Fibroblast of skin of back (primary cell): ENCODE measurements around the gene CFL2.
"Not testable (repeated sequence)": the region's sequence is repeated elsewhere in the genome, so short reads cannot be mapped to it uniquely, and the experiment has no call there.

Experiments used
- DNase-seq: peaks from one replicate; pipeline ENCODE4 v3.0.0-alpha.2; 2013

Gene CFL2

DNA sequence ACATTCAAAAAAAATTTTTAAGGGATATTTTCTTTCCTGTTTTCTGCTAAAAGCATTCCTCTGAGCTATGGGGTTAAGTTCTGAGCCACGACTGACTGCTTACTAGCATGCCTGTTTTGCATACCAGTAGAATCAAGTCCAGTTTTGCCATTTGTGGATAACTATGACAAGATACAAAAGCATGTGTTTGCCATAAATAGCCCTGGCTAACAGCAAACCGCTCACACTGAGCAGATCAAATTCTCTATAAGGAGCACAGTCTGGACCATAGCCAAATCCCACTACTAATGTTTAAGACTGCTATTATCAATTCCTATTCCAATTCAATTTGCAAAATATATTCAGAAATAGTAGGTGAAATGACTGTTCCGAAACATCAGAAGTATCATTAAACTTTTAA lies 3.2 kb downstream of the CFL2 start:
- peak; percentile 96 for DNase-seq

- peak; percentile 67 for DNase-seq
Observed at GRCh38 chr14:34710744-34711143, 3.6 kb downstream of the CFL2 start.

DNA sequence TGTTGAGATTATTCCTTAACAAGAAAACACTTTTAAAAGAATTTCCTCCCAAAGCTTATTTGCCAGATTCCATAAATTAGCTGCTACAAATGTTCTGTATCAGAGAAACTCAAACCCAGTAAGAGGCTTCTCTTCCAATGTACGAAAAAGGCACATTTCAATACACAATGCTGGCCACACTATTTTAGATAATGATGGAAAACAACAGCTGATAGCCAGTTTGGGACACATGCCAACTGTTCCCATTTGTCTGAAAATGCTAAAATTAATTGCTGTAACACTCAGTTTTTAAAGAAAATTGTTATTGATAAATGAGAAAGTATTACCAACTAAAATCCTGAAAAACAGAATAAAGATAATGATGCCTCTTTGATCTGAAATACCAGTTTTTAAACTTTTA lies 4.4 kb downstream of the CFL2 start:
- no peak for DNase-seq

- no peak for DNase-seq
Observed at GRCh38 chr14:34707722-34708121, 6.7 kb downstream of the CFL2 start.

- no peak for DNase-seq
Observed at GRCh38 chr14:34701808-34702207, 12.6 kb downstream of the CFL2 start.

- no peak for DNase-seq
Observed at GRCh38 chr14:34700622-34701130, 13.7 kb downstream of the CFL2 start.

- DNase-seq: peak; percentile 86
Observed at GRCh38 chr14:34699873-34700621, 14.3 kb downstream of the CFL2 start.

GRCh38 chr14:34694216-34694615 lies 20.2 kb downstream of the CFL2 start:
- DNase-seq: not testable (repeated sequence)

DNA sequence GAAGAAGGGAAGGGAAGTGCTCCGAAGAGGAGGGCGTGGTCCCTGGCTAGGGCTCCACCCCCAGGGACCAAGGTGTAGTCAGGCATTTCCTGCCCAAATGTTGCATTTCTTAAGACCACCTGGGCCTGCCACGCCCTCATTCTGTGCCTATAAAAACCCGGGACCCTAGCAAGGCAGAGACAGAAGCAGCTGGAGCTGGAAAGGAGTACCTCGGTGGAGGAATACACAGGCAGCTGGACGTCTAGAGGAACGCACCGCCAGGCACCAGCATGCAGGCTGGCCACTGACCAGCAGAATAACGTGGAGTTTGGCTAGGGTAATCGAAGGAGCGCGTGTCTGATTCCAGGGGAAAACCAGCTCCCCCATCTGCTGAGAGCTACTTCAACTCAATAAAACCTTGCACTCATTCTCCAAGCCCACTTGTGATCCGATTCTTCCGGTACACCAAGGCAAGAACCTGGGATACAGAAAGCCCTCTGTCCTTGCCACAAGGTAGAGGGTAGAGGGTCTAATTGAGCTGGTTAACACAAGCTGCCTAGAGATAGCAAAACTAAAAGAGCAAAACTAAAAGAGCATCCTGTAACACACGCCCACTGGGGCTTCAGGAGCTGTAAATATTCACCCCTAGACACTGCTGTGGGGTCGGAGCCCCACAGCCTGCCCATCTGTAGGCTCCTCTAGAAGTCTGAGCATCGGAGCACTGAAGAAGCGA lies 21.0 kb downstream of the CFL2 start:
- DNase-seq: no peak

GRCh38 chr14:34692898-34693227 lies 21.5 kb downstream of the CFL2 start:
- no peak for DNase-seq

- no peak for DNase-seq
Observed at GRCh38 chr14:34692348-34692747, 22.0 kb downstream of the CFL2 start.

DNA sequence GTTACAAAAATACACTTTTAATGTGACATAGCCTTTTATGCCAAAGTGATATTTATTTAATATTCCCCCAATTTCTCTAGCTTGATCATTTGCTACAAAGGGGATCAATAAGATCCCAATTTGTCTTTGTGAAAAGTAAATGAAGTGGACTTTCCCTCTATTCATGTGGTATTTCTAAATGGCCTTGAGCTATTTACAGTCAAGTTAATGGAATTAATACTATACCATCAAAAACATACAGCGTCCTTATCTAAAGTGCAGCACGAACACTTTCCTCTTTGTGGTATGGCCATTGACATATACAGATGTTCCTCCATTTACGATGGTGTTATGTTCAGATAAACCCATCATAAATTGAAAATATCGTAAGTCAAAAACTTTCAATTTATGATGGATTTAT lies 23.2 kb downstream of the CFL2 start:
- DNase-seq: no peak

- no peak for DNase-seq
Observed at GRCh38 chr14:34688470-34689206, 25.8 kb downstream of the CFL2 start.

DNA sequence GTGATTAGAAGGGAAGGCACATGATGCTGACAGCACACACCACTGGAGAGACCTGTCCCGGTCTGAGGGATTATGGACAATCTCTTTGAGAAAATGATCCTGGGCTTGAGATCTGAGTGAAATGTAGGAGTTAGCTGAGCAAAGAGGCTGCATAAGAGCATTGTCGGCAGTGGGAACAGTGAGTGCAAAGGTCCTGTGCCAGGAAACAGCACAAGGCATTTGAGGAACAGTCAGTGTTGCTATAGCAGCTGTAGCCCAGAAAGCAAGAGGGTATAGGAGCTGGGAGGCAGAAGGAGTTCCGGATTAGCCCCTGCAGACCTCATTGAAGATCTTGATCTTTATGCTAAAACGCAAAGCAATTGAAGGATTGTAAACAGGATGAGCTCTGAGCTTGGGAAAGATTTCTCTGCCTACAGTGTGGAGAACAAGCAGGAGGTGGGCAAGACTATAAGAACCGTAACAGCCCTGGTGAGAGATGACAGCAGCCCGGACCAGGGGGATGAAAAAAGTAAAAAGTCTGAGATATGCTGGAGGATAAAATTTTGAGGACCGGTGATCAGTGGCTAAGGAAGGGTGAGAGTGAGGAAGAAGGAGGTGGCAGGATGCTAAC lies 28.5 kb downstream of the CFL2 start:
- no peak for DNase-seq

GRCh38 chr14:34684578-34684977 lies 29.8 kb downstream of the CFL2 start:
- no peak for DNase-seq

- DNase-seq: peak; percentile 16
Observed at GRCh38 chr14:34682787-34683321, 31.5 kb downstream of the CFL2 start.

DNA sequence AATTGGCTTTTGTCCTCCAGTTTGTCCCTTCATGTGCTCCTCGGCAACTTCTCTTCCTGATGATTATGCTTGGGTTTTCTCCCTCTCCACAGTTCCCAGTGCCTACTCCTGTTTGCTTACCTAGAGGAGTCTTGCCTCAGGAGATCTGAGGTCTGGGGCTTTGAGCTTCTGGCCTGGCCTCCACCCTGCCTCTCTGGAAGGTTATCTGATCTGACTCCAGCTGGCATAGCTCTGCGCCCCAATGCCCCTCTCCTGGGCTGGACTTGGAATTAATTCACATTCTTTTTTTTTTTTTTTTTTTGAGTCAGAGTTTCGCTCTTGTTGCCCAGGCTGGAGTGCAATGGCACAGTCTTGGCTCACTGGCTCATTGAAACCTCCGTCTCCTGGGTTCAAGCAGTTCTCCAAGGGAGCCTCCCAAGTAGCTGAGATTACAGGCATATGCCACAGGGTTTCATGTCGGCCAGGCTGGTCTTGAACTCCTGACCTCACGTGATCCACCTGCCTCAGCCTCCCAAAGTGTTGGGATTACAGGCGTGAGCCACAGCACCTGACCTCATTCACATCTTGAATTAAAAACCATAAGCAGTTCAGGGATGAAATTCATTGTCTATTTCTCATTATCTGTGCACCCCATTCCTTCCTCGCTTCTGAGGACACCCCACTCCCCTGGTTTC lies 33.5 kb downstream of the CFL2 start:
- no peak for DNase-seq

- DNase-seq: no peak
Observed at GRCh38 chr14:34678735-34679134, 35.7 kb downstream of the CFL2 start.

GRCh38 chr14:34678306-34678705 lies 36.1 kb downstream of the CFL2 start:
- DNase-seq: peak; percentile 46

DNA sequence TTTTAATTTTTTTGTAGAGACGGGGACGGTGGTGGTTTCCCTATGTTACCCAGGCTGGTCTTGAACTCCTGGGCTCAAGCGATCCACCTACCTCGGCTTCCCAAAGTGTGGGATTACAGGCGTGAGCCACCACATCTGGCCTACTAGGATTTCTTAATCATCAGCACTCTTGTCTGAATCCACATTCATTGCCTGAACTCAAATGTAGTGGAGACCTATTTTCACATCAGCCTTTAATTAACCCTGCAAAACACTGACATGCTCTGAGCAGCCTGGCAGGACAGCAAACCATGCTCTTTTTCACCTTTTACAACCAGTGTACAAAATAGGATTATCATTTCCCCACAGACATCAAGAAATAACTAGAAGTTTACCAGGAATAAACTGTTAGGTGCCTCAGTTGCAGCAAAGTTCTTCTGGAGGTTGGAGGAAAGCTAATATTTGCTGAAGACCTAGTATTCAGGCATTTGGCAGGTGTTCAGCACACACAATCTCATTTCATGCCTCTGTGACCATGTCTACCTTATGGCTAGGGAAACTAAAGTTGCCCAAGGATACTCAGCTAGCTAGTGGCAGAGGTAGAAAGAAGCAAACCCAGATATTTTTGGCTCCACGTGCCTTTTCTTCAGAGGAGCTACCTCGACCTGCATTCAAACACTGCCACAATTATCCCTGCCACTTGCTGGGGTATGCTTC lies 37.7 kb downstream of the CFL2 start:
- no peak for DNase-seq

DNA sequence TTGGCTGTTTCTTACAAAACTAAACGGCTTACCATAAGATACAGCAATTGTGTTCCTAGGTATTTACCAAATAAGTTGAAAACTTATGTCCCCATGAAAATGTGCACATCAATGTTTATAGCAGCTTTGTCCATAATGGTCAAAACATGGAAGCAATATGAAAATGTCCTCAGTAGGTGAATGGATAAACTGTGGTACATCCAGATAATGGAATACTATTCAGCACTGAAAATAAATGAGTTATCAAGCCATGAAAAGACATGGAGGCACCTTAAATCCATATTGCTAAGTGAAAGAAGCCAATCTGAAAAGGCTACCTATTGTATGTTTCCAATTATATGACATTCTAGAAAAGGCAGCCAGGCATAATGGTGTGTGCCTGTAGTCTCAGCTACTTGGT lies 40.7 kb downstream of the CFL2 start:
- DNase-seq: no peak

DNA sequence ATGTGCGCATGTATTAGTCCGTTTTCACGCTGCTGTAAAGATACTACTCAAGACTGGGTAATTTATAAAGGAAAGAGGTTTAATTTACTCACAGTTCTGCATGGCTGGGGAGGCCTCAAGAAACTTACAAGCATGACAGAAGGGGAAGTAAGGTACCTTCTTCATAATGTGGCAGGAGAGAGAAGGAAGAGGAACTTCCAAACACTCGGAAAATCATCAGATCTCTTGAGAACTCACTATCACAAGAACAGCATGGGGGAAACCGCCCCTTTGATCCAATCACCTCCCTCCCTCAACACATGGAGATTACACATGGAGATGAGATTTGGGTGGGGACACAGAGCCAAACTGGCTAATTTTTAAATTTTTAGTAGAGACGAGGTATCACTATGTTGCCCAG lies 42.7 kb downstream of the CFL2 start:
- DNase-seq: no peak
